GM12878 (cell line): ENCODE measurements around the gene ENTPD5.

Source experiments
- ATF3 ChIP-seq: IDR thresholded peaks from 2 replicates; pipeline ENCODE4 v1.6.1; 2011; ENCODE audit warnings: low read depth, mild to moderate bottlenecking, low read length, moderate library complexity, borderline replicate concordance; ENCODE audit errors: extremely low read depth
- CTCF ChIP-seq, 3 experiments: IDR thresholded peaks in 2 of 3; conservative IDR thresholded peaks in 1 of 3; 2 replicates each; pipeline ENCODE4 v1.5.1; 2011; ENCODE audit warnings: low read depth in 3 of 3, low read length in 3 of 3, mild to moderate bottlenecking in 3 of 3, control low read depth in 2 of 3, moderate library complexity in 2 of 3, inconsistent platforms in 1 of 3, mixed read lengths in 1 of 3; ENCODE audit not compliant: control insufficient read depth in 2 of 3, insufficient read depth in 1 of 3; ENCODE audit errors: extremely low read depth in 1 of 3
- ELK1 ChIP-seq: IDR thresholded peaks from 2 replicates; pipeline ENCODE4 v1.6.1; 2012; ENCODE audit warnings: low read depth, low read length, improper control_type of control experiment
- IKZF1 ChIP-seq: fragments of 450-650 bp; conservative IDR thresholded peaks from 2 replicates; pipeline ENCODE4 v1.6.1; 2017; ENCODE audit warnings: antibody characterized with exemption, mild to moderate bottlenecking
- RBBP5 ChIP-seq: fragments of 200-600 bp; sonication (generic); conservative IDR thresholded peaks from 2 replicates; pipeline ENCODE4 v1.6.1; 2016
- TAF1 ChIP-seq: IDR thresholded peaks from 2 replicates; pipeline ENCODE4 v1.6.1; 2011; ENCODE audit warnings: mild to moderate bottlenecking, low read depth, low read length, borderline replicate concordance
- YY1 ChIP-seq: IDR thresholded peaks from 2 replicates; pipeline ENCODE4 v1.6.1; 2011; ENCODE audit warnings: low read depth, mild to moderate bottlenecking, low read length
- ZBTB33 ChIP-seq: fragments of 450-650 bp; IDR thresholded peaks from 2 replicates; pipeline ENCODE4 v1.6.1; 2017; ENCODE audit warnings: mild to moderate bottlenecking

- TF ChIP-seq TAF1: no peak
- no peak for TF ChIP-seq ZBTB33
- TF ChIP-seq RBBP5: no peak
- no peak for TF ChIP-seq YY1
- TF ChIP-seq IKZF1: no peak
- TF ChIP-seq ATF3: no peak
- TF ChIP-seq CTCF (IDR thresholded peaks at IDR 0.05 in 2 of 3, conservative IDR thresholded peaks at IDR 0.05 in 1 of 3; ENCODE audit: control insufficient read depth in 2 of 3, extremely low read depth in 1 of 3, insufficient read depth in 1 of 3, low read depth in 3 of 3, low read length in 3 of 3): no peak
- TF ChIP-seq ELK1: no peak
Measured at GRCh38 chr14:73961192-73961591, 57.9 kb downstream of the ENTPD5 start.
